Thoracic aorta (tissue), 2 donors: ENCODE measurements around the gene ARHGEF26. TPM values are rescaled to one million over a fixed set of nuclear protein-coding genes. Genes with fewer than 3 reads are reported as not detected.

Experiments
- ATAC-seq: fragments of 150-250 bp; one replicate; pipeline ENCODE4 v1.8.0; 2017; ENCODE audit warnings: low read depth; ENCODE audit not compliant: insufficient number of reproducible peaks, low FRiP score
- DNase-seq: peaks from one replicate; pipeline ENCODE4 v3.0.0-alpha.2; 2020; ENCODE audit warnings: low spot score
- H3K27ac ChIP-seq, 2 donors: fragments of 200-600 bp; sonication (generic); 1 replicate in 1 of 2; 2 replicates in 1 of 2; pipeline ENCODE4 v1.5.1; 2016; ENCODE audit warnings: mild to moderate bottlenecking in 2 of 2, moderate library complexity in 2 of 2
- H3K27me3 ChIP-seq: fragments of 200-600 bp; sonication (generic); replicated peaks from 2 replicates; pipeline ENCODE4 v1.6.0; 2016; ENCODE audit warnings: mild to moderate bottlenecking; ENCODE audit not compliant: insufficient read depth
- H3K36me3 ChIP-seq: fragments of 200-600 bp; sonication (generic); one replicate; pipeline ENCODE4 v1.5.1; 2016
- H3K4me1 ChIP-seq, 2 donors: fragments of 200-600 bp; sonication (generic); 1 replicate in 1 of 2; 2 replicates in 1 of 2; pipeline versions ENCODE4 v1.5.1 to v1.6.0; 2016; ENCODE audit warnings: low read depth in 2 of 2, mild to moderate bottlenecking in 1 of 2; ENCODE audit not compliant: control insufficient read depth in 1 of 2
- H3K4me3 ChIP-seq: fragments of 200-600 bp; sonication (generic); 2 replicates; pipeline ENCODE4 v1.5.1; 2016; ENCODE audit warnings: mild to moderate bottlenecking
- H3K9me3 ChIP-seq: fragments of 200-600 bp; sonication (generic); 2 replicates; pipeline ENCODE4 v1.5.1; 2016
- CTCF ChIP-seq: fragments of 200-600 bp; sonication (generic); IDR thresholded peaks from one replicate; pipeline ENCODE4 v1.5.1; 2019; ENCODE audit warnings: antibody characterized with exemption
- total RNA-seq, 2 donors: library from RNA; depleted of rRNA; stranded (reverse); fragments of >200 nt; gene quantifications; one replicate each; pipeline versions ENCODE4 v1.1.0 to v1.2.3, GENCODE V29; 2016

ARHGEF26 gene
- total RNA-seq, 2 donors from 2014 or later: 88.0 to 96.4 TPM

- Histone ChIP-seq H3K27ac (peak overlapping the region in 1 of 2 donors; percentile 88), H3K4me3 (no peak overlapping the region), H3K9me3 (no peaks in the 10 kb centered on the region), H3K36me3 (peaks cover 3% of the 10 kb centered on the region), H3K27me3 (no peaks in the 10 kb centered on the region), H3K4me1 (peaks cover 16 to 40% of the 10 kb centered on the region in 2 donors)
- no peak for DNase-seq
- no peak for TF ChIP-seq CTCF
- ATAC-seq: no peak
These were observed 120.3 kb downstream of the ARHGEF26 start for GRCh38 chr3:154241496-154241895.

- H3K27ac ChIP-seq: peak overlapping the region; percentile 88
- H3K4me1 ChIP-seq: peaks cover 16 to 40% of the 10 kb centered on the region in 2 donors
- H3K9me3 ChIP-seq: no peaks in the 10 kb centered on the region
- no peak for TF ChIP-seq CTCF
- no peak for DNase-seq
- ATAC-seq: no peak
- H3K36me3 ChIP-seq: peaks cover 3% of the 10 kb centered on the region
- no peak overlapping the region for H3K4me3 ChIP-seq
- H3K27me3 ChIP-seq: no peaks in the 10 kb centered on the region
These were observed 121.6 kb downstream of the ARHGEF26 start for GRCh38 chr3:154242766-154243165.

- Histone ChIP-seq H3K9me3 (no peaks in the 10 kb centered on the region), H3K4me1 (peaks cover 16 to 40% of the 10 kb centered on the region in 2 donors), H3K36me3 (peaks cover 3% of the 10 kb centered on the region), H3K27me3 (no peaks in the 10 kb centered on the region), H3K4me3 (no peak overlapping the region), H3K27ac (peak overlapping the region; percentile 88)
- ATAC-seq: peak; percentile 79
- no peak for TF ChIP-seq CTCF
- DNase-seq: no peak
These were observed 122.2 kb downstream of the ARHGEF26 start for GRCh38 chr3:154243353-154243752.

GRCh38 chr3:154244644-154245043 is 123.5 kb downstream of the ARHGEF26 start:
- peaks cover 3% of the 10 kb centered on the region for H3K36me3 ChIP-seq
- no peak for ATAC-seq
- DNase-seq: no peak
- H3K27me3 ChIP-seq: no peaks in the 10 kb centered on the region
- TF ChIP-seq CTCF: no peak
- no peaks in the 10 kb centered on the region for H3K9me3 ChIP-seq
- H3K27ac ChIP-seq: peak overlapping the region; percentile 63 to 71
- H3K4me3 ChIP-seq: no peak overlapping the region
- peaks cover 16 to 34% of the 10 kb centered on the region in 2 donors for H3K4me1 ChIP-seq

GRCh38 chr3:154247806-154248415 is 126.7 kb downstream of the ARHGEF26 start:
- TF ChIP-seq CTCF: no peak
- H3K27me3 ChIP-seq: no peaks in the 10 kb centered on the region
- ATAC-seq: no peak
- H3K4me3 ChIP-seq: no peak overlapping the region
- DNase-seq: no peak
- peaks cover 15 to 27% of the 10 kb centered on the region in 2 donors for H3K4me1 ChIP-seq
- H3K9me3 ChIP-seq: no peaks in the 10 kb centered on the region
- H3K27ac ChIP-seq: no peak overlapping the region
- peaks cover 2% of the 10 kb centered on the region for H3K36me3 ChIP-seq
